SK-N-SH (cell line): ENCODE data around the gene PPIL4.

ENCODE experiments used
- ELF1 ChIP-seq: IDR thresholded peaks from 2 replicates; pipeline ENCODE4 v1.4.0; 2012
- EP300 ChIP-seq, 2 experiments: IDR thresholded peaks; 2 replicates each; pipeline versions ENCODE4 v1.4.0 to v1.6.1; 2012; ENCODE audit warnings: borderline replicate concordance in 1 of 2, low read depth in 1 of 2, low read length in 1 of 2
- FOSL2 ChIP-seq: IDR thresholded peaks from 2 replicates; pipeline ENCODE4 v1.4.0; 2012; ENCODE audit warnings: low read depth, mild to moderate bottlenecking, moderate library complexity, borderline replicate concordance
- GABPA ChIP-seq: IDR thresholded peaks from 2 replicates; pipeline ENCODE4 v1.4.0; 2012; ENCODE audit warnings: low read depth, mild to moderate bottlenecking
- RCOR1 ChIP-seq: fragments of 150-350 bp; IDR thresholded peaks from 2 replicates; pipeline ENCODE4 v1.6.1; 2017; ENCODE audit warnings: antibody characterized with exemption, low read length
- RXRA ChIP-seq: IDR thresholded peaks from 2 replicates; pipeline ENCODE4 v1.4.0; 2012; ENCODE audit warnings: low read depth, mild to moderate bottlenecking, borderline replicate concordance
- TAF1 ChIP-seq: IDR thresholded peaks from 2 replicates; pipeline ENCODE4 v1.6.1; 2012; ENCODE audit warnings: low read depth, mild to moderate bottlenecking, low read length, moderate library complexity, borderline replicate concordance
- YY1 ChIP-seq: IDR thresholded peaks from 2 replicates; pipeline ENCODE4 v1.4.0; 2012; ENCODE audit warnings: low read depth, mild to moderate bottlenecking
- ZBTB33 ChIP-seq: IDR thresholded peaks from 2 replicates; pipeline ENCODE4 v1.4.0; 2012; ENCODE audit warnings: low read depth, borderline replicate concordance
- TF ChIP-seq, protein P1 (sequence below): fragments of 200-600 bp; sonication (generic); IDR thresholded peaks from 2 replicates; pipeline ENCODE4 v1.6.1; 2017; ENCODE audit warnings: antibody characterized with exemption, mild to moderate bottlenecking, moderate library complexity
- TF ChIP-seq, protein P2 (sequence below): IDR thresholded peaks from 2 replicates; pipeline ENCODE4 v1.6.1; 2012; ENCODE audit warnings: mild to moderate bottlenecking, low read depth, low read length, moderate library complexity
- TF ChIP-seq, protein P3 (sequence below): fragments of 150-350 bp; IDR thresholded peaks from 2 replicates; pipeline ENCODE4 v1.6.1; 2016; ENCODE audit warnings: mild to moderate bottlenecking, low read depth, low read length
- TF ChIP-seq, protein P4 (sequence below): IDR thresholded peaks from 2 replicates; pipeline ENCODE4 v1.4.0; 2012; ENCODE audit warnings: low read depth, borderline replicate concordance

DNA sequence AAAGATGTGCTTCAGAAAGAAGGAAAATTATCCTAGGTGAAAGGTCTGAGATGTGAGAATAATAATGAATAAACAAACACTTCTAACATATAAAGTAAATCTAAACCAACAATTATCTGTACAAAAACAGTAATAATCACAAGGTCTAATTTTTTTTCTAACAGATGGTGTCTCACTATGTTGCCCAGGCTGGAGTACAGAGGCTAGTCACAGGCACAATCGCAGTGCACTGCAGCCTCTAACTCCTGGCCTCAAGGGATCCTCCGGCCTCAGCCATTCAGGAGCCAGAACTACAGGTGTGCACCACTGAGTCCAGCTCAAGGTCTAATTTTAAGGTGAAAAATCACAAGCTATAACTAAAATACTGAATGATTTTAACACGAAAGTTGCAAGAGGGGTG, 44.1 kb downstream of the PPIL4 start:
- TF ChIP-seq TAF1 (no peak), ELF1 (no peak), YY1 (no peak), EP300 (IDR thresholded peaks at IDR 0.05; ENCODE audit: borderline replicate concordance in 1 of 2, low read depth in 1 of 2, low read length in 1 of 2) (no peak), FOSL2 (no peak), ZBTB33 (no peak), RXRA (no peak), RCOR1 (no peak), GABPA (no peak)
- TF ChIP-seq, protein P1, sequence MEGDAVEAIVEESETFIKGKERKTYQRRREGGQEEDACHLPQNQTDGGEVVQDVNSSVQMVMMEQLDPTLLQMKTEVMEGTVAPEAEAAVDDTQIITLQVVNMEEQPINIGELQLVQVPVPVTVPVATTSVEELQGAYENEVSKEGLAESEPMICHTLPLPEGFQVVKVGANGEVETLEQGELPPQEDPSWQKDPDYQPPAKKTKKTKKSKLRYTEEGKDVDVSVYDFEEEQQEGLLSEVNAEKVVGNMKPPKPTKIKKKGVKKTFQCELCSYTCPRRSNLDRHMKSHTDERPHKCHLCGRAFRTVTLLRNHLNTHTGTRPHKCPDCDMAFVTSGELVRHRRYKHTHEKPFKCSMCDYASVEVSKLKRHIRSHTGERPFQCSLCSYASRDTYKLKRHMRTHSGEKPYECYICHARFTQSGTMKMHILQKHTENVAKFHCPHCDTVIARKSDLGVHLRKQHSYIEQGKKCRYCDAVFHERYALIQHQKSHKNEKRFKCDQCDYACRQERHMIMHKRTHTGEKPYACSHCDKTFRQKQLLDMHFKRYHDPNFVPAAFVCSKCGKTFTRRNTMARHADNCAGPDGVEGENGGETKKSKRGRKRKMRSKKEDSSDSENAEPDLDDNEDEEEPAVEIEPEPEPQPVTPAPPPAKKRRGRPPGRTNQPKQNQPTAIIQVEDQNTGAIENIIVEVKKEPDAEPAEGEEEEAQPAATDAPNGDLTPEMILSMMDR, result no peak
- TF ChIP-seq, protein P2, sequence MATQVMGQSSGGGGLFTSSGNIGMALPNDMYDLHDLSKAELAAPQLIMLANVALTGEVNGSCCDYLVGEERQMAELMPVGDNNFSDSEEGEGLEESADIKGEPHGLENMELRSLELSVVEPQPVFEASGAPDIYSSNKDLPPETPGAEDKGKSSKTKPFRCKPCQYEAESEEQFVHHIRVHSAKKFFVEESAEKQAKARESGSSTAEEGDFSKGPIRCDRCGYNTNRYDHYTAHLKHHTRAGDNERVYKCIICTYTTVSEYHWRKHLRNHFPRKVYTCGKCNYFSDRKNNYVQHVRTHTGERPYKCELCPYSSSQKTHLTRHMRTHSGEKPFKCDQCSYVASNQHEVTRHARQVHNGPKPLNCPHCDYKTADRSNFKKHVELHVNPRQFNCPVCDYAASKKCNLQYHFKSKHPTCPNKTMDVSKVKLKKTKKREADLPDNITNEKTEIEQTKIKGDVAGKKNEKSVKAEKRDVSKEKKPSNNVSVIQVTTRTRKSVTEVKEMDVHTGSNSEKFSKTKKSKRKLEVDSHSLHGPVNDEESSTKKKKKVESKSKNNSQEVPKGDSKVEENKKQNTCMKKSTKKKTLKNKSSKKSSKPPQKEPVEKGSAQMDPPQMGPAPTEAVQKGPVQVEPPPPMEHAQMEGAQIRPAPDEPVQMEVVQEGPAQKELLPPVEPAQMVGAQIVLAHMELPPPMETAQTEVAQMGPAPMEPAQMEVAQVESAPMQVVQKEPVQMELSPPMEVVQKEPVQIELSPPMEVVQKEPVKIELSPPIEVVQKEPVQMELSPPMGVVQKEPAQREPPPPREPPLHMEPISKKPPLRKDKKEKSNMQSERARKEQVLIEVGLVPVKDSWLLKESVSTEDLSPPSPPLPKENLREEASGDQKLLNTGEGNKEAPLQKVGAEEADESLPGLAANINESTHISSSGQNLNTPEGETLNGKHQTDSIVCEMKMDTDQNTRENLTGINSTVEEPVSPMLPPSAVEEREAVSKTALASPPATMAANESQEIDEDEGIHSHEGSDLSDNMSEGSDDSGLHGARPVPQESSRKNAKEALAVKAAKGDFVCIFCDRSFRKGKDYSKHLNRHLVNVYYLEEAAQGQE, result no peak
- TF ChIP-seq, protein P3, sequence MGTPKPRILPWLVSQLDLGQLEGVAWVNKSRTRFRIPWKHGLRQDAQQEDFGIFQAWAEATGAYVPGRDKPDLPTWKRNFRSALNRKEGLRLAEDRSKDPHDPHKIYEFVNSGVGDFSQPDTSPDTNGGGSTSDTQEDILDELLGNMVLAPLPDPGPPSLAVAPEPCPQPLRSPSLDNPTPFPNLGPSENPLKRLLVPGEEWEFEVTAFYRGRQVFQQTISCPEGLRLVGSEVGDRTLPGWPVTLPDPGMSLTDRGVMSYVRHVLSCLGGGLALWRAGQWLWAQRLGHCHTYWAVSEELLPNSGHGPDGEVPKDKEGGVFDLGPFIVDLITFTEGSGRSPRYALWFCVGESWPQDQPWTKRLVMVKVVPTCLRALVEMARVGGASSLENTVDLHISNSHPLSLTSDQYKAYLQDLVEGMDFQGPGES, result no peak
- TF ChIP-seq, protein P4, sequence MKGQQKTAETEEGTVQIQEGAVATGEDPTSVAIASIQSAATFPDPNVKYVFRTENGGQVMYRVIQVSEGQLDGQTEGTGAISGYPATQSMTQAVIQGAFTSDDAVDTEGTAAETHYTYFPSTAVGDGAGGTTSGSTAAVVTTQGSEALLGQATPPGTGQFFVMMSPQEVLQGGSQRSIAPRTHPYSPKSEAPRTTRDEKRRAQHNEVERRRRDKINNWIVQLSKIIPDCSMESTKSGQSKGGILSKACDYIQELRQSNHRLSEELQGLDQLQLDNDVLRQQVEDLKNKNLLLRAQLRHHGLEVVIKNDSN, result no peak
